GM23248 (cell line): ENCODE data around the gene CCDC51.

Experiments
- EZH2 ChIP-seq: fragments of 200-600 bp; sonication (generic); IDR thresholded peaks from 2 replicates; pipeline ENCODE4 v1.6.1; 2018; ENCODE audit warnings: antibody characterized with exemption, mild to moderate bottlenecking; ENCODE audit not compliant: insufficient read depth, poor library complexity, severe bottlenecking
- EZH2phosphoT487 ChIP-seq: fragments of 200-600 bp; sonication (generic); IDR thresholded peaks from 2 replicates; pipeline ENCODE4 v1.6.1; 2018; ENCODE audit warnings: antibody characterized with exemption, moderate library complexity, mild to moderate bottlenecking, low read depth; ENCODE audit not compliant: insufficient read depth

- TF ChIP-seq EZH2: no peak
- no peak for TF ChIP-seq EZH2phosphoT487
Measured at GRCh38 chr3:48470286-48470685, 30.4 kb upstream of the CCDC51 start.
